Hematopoietic multipotent progenitor cell treated with erythropoietin and hydrocortisone succinate and interleukin-3 and kit ligand, for 8 days (in vitro differentiated cells): ENCODE measurements around the gene TWIST2.

ENCODE experiments used
- DNase-seq: peaks from one replicate; pipeline ENCODE4 v3.0.0-alpha.2; 2015

TWIST2 gene

DNA sequence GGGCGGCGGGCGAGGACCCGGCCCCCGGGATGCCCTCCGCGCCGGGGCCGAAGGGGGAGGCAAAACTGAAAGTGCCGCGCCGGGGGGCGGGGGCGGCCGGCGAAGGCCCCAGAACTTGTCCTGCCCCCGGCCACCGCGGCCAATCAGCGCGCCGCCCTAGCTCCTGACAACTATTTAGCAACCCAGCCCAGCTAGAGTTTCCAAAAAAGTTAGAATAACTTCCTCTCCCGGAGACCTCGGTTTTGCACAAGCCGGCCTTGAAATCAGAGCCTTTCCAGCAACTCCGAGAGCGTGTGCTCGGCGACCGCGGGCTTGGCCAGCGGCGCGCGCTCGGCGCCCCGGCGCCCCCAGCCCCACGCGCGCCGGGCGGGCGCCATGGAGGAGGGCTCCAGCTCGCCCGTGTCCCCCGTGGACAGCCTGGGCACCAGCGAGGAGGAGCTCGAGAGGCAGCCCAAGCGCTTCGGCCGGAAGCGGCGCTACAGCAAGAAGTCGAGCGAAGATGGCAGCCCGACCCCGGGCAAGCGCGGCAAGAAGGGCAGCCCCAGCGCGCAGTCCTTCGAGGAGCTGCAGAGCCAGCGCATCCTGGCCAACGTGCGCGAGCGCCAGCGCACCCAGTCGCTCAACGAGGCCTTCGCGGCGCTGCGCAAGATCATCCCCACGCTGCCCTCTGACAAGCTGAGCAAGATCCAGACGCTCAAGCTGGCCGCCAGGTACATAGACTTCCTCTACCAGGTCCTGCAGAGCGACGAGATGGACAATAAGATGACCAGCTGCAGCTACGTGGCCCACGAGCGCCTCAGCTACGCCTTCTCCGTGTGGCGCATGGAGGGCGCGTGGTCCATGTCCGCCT, at the start of gene TWIST2:
Gene TWIST2, plus strand, starts transcription at position 245 of the 850 bp plus-strand sequence. Its CDS starts 131 bp downstream, at position 376.
- DNase-seq: no peak

DNA sequence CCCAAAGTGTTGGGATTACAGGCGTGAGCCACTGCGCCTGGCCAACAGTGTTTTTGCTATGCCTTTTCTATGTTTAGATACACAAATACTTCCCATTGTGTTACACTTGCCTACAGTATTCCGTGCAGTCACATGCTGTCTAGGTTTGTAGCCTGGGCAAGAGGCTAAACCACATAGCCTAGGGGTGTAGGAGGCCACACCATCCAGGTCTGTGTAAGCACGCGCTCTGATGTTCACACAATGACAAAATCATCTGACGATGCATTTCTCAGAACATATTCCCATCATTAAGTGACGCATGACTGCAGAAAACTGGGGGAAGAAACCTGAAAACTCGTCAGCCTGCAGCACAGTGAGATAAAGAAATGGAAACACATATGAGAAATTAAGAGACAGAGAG, 46.1 kb upstream of the TWIST2 start:
- no peak for DNase-seq

DNA sequence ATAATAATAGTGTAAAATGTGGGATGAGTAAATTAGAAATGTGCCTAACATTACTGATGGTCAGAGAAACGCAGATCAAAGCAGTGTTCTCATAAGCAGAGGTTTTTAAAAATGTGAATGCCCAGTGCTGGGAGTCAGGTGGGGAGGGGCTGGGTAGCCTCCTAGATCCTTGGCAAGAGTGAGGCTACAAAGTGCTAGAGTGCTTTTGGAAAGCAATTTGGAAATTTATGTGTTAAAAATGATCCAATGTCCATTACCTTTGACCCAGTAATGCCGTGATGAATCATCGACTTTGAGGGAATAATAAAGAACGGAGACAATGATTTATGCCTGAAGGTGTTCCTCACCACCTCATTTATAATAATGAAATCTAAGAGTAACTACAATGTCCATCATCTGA, 44.9 kb upstream of the TWIST2 start:
- DNase-seq: no peak

GRCh38 chr2:238803996-238804870, 43.7 kb upstream of the TWIST2 start:
- no peak for DNase-seq

- DNase-seq: no peak
Observed at GRCh38 chr2:238808761-238809160, 39.1 kb upstream of the TWIST2 start.

- DNase-seq: no peak
Observed at GRCh38 chr2:238810321-238810720, 37.6 kb upstream of the TWIST2 start.

- no peak for DNase-seq
Observed at GRCh38 chr2:238811293-238811692, 36.6 kb upstream of the TWIST2 start.

DNA sequence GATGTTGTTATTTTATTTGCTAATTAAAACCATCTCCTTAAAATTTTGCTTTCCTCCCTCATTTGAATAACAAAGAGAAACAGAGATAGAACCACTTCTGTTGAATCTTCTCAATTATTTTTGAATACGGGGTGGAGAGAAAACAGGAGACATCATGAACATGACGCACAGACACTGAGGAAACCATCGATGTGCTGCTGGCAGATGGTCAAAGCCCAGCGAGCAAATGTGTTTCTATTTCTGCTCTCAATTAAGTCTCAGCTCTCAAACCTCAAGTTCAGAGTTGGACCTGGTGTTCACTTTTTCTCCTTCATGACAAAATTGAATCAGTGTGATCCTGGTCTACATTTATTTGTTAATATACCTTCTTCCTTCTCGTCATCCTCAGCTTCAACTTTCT, 36.1 kb upstream of the TWIST2 start:
- DNase-seq: no peak

DNA sequence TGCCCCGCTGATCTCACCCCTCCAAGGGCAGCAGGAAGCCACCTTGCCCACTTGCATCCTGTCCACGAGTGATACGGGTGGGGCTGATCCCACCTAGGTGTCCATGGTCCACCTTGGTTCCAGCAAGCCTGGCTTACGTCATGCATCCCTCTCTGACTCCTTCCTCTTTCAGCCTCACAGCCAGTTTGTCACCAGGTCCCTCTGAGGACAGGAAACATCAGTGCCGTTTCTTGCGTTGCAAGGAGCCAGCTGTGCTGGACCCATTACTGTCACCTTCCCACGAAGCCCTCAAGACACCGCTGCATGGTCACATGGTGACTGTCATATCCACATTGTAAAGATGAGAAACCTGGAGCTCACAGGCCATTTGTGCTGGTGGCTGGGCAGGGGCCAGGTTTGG, 34.8 kb upstream of the TWIST2 start:
- DNase-seq: no peak

DNA sequence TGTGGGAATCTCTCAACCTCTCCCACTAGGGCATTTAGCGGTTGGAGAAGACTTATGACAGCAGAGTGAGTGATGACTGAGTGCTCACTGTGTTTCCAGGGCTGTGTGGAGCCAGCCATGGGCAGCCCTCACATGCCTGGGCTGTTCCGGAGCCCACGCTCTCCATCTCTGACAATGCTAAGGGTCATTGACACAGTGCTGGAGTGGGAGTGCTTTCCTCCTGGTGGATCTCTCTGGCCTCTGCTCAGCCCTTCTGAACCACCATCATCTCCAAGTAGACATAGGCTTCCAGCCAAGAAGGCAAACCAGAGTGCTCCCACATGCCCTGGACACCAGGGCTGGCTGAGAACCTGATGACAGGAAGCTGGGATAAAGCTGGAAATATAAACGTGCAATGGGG, 33.1 kb upstream of the TWIST2 start:
- no peak for DNase-seq

DNA sequence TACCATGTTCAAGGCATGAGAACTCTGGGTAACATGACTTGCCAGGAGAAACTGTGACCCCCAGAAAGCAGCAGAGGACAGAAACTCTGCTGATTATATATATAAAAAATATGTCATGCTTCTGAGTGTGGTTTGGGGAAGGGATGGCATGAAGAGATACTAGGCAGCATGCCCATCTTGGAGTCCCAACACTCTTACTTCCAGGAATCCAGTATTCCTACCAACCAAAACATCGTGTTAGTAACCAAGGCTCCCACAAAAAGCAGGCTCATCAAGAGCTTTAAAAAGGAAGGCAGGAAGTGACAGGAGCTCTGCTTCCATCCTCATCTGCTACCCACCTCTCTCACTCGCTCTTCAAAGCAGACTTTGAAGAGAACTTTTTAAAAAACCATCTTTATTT, 31.6 kb upstream of the TWIST2 start:
- no peak for DNase-seq

DNA sequence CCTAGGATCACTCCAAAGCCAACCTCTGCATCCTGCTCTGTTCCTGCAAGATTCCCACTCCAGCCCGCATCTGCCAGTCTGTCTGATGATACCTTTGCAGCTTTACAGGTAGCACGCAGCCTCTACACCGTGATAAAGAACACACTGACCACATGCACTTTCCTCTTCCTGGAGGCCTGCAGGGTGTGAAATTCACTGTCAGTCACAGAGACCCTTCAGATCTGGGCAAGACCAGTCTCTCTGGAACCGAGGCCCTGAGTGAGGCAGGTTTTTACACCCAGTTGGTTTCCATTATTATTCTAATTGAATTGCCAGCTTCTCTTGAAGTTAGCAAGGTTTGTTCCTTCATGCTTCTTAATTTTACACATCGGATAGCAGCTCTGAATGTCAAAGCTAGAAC, 30.5 kb upstream of the TWIST2 start:
- DNase-seq: no peak

DNA sequence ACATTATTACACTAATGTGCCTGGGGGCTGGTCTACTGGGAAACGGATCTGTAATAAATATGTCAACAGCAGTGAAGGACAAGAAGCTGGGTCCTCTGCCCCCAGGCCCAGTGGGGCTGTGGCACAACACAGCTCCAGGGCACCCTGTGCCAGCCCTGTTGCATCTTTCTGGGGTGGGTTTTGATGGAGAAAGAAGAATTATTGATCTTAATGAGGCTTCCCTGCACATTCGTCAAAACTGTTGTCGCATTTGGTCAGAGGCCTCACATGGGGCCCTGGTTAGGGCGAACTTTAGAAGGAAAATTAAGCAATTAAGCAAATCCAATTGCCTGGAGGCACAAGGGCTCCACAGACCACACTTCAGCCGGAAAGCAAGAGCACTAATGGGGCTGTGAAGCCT, 30.0 kb upstream of the TWIST2 start:
- no peak for DNase-seq

GRCh38 chr2:238818561-238818960, 29.3 kb upstream of the TWIST2 start:
- no peak for DNase-seq

GRCh38 chr2:238820197-238820596, 27.7 kb upstream of the TWIST2 start:
- DNase-seq: no peak

- no peak for DNase-seq
Observed at GRCh38 chr2:238820916-238821315, 27.0 kb upstream of the TWIST2 start.

GRCh38 chr2:238821391-238821790, 26.5 kb upstream of the TWIST2 start:
- no peak for DNase-seq

GRCh38 chr2:238821944-238822670, 25.8 kb upstream of the TWIST2 start:
- DNase-seq: no peak

GRCh38 chr2:238822955-238823354, 24.9 kb upstream of the TWIST2 start:
- no peak for DNase-seq

DNA sequence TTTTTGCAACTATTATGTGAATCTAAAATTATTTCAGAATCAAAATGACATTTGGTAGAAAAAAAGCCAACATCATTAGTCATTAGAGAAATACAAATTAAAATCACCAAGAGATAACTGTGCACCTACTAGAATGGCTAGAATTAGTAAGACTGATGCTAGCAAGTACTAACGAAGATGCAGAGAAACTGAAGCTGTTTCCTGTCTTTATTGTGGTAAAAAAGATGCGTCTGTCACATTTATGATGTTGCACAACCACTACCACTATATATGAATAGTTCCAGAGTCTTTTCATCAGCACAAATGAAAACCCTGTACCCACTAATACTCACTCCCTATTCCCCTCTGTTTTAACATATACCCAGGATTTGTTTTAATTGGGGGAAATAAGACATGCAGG, 16.7 kb upstream of the TWIST2 start:
- no peak for DNase-seq

DNA sequence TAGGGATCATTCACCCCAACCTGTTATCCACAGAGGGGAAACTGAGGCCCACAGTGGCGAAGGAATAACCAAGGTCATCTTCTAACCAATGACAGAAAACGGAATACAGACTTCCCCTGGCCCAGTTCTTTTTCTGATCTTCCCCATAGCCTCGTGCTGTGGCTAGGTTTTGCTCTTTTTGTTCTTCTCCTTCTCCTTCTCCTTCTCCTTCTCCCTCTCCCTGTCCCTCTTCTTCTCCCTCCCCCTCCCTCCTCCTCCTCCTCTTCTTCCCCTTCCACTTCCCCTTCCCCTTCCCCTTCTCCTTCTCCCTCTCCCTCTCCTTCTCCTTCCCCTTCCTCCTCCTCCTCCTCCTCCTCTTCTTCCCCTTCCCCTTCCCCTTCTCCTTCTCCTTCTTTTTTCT, 12.9 kb upstream of the TWIST2 start:
- DNase-seq: no peak

DNA sequence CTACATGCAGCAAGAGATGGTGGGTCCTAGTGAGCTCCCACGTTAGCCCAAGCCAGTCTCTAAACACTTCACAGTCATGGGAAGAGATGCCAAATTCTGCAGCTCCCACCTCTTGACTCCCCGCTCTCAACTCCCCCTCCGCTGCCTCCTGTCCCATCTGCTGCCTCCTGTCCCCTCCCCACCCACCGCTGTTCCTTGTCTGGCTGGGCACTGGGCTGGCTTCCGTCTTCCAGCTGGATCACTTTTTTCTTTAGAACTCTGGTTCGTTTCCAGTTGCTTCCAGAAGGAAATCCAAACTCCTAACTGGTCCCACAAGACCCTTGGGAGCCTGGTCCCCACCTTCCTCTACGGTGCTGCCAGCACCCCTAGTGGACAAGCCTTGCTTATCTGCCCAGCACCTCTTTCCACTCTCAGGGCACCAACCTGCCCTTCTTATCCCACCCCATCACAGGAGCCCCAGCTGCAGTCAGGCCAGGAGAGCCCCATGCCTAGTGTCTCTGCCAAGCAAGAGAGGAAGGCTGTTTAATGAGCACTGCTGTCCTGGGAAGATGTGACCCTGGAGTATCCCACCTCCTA, 12.1 kb upstream of the TWIST2 start:
- no peak for DNase-seq

- no peak for DNase-seq
Observed at GRCh38 chr2:238838786-238839327, 9.0 kb upstream of the TWIST2 start.
